A673 (cell line): ENCODE results near the gene DSCAM.

Experiments
- CTCF ChIP-seq: fragments of 300-800, 200-600 bp; sonication (generic); conservative IDR thresholded peaks from 2 replicates; pipeline ENCODE4 v1.5.1; 2017; ENCODE audit warnings: low read depth, mild to moderate bottlenecking, antibody characterized with exemption, low read length, moderate library complexity, mixed read lengths
- EZH2 ChIP-seq: fragments of 200-600 bp; sonication (generic); IDR thresholded peaks from 2 replicates; pipeline ENCODE4 v1.6.1; 2017; ENCODE audit warnings: borderline replicate concordance, low read depth, mild to moderate bottlenecking, mixed read lengths, antibody characterized with exemption, low read length; ENCODE audit not compliant: poor library complexity, severe bottlenecking

DNA sequence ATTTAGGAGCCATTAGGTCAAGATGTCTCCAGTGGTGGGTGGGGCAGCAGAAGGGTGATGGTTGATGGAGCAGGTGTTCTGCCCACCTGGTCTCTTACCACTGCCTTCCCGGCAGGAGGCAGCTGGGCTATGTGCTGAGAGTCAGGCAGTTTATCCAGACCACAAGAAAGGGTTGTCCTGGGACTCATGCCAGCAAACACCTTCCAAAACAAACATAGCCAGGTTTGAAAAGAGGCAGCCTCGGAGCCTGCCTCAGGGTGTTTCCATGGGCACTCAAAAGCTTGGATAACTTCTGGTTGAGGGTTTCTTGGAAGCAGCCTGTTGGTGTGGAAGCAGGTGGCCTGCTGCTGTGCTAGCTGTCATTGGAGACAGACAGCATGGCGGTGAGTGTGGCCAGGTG, 792.6 kb downstream of the DSCAM start:
- TF ChIP-seq CTCF (no peak), EZH2 (no peak)
